ENCODE measurements around the gene LAMTOR1. TPM values are rescaled to one million over a fixed set of nuclear protein-coding genes. Genes with fewer than 3 reads are reported as not detected.

The LAMTOR1 gene
- total RNA-seq, 1 donor from 2014 or later = 82.0 TPM

Other genes with a start within 250 kb of the LAMTOR1 start
- not detected in 2 replicates for gene DEFB131B, start 224.8 kb downstream of the LAMTOR1 start, total RNA-seq
- 8.5 and 10.5 TPM in 2 replicates for gene XNDC1N, start 174.7 kb downstream of the LAMTOR1 start, total RNA-seq
- 44.1 and 84.4 TPM in 2 replicates for gene RNF121, start 174.3 kb downstream of the LAMTOR1 start, total RNA-seq
- 1.6 and 4.8 TPM in 2 replicates for gene IL18BP, start 104.4 kb downstream of the LAMTOR1 start, total RNA-seq
- 123 and 183 TPM in 2 replicates for gene NUMA1, start 22.8 kb downstream of the LAMTOR1 start, total RNA-seq
- gene LRRC51, start 22.4 kb downstream of the LAMTOR1 start, total RNA-seq = 6.8 and 11.7 TPM in 2 replicates
- not detected in 2 replicates for gene TOMT, start 2.6 kb upstream of the LAMTOR1 start, total RNA-seq
- gene ANAPC15, start 9.4 kb upstream of the LAMTOR1 start, total RNA-seq = 17.2 and 21.5 TPM in 2 replicates
- gene FOLR3, start 32.4 kb upstream of the LAMTOR1 start, total RNA-seq = 1.9 and 7.6 TPM in 2 replicates
- 23.3 and 108 TPM in 2 replicates for gene FOLR1, start 88.8 kb upstream of the LAMTOR1 start, total RNA-seq
- gene FOLR2, start 113.5 kb upstream of the LAMTOR1 start, total RNA-seq = not detected in 2 replicates
- gene INPPL1, start 121.5 kb upstream of the LAMTOR1 start, total RNA-seq = 66.3 and 96.6 TPM in 2 replicates
- gene PHOX2A, start 140.9 kb upstream of the LAMTOR1 start, total RNA-seq = not detected in 2 replicates